Ishikawa (cell line): ENCODE results near the gene MKRN3.

Source experiments
- EGR1 ChIP-seq: IDR thresholded peaks from 2 replicates; pipeline ENCODE4 v1.6.1; 2012
- EP300 ChIP-seq: IDR thresholded peaks from 2 replicates; pipeline ENCODE4 v1.6.1; 2012; ENCODE audit warnings: borderline replicate concordance
- FOXM1 ChIP-seq: IDR thresholded peaks from 2 replicates; pipeline ENCODE4 v1.6.1; 2012; ENCODE audit warnings: low read depth, borderline replicate concordance
- NFIC ChIP-seq: IDR thresholded peaks from 2 replicates; pipeline ENCODE4 v1.6.1; 2012
- RAD21 ChIP-seq: IDR thresholded peaks from 2 replicates; pipeline ENCODE4 v1.6.1; 2012; ENCODE audit warnings: low read depth
- TCF12 ChIP-seq: IDR thresholded peaks from 2 replicates; pipeline ENCODE4 v1.6.1; 2012; ENCODE audit warnings: low read depth
- TEAD4 ChIP-seq: IDR thresholded peaks from 2 replicates; pipeline ENCODE4 v1.6.1; 2012
- YY1 ChIP-seq: IDR thresholded peaks from 2 replicates; pipeline ENCODE4 v1.6.1; 2012; ENCODE audit warnings: low read depth
- TF ChIP-seq, protein P1 (sequence below): IDR thresholded peaks from 2 replicates; pipeline ENCODE4 v1.6.1; 2012; ENCODE audit warnings: low read depth, mild to moderate bottlenecking
- TF ChIP-seq, protein P2 (sequence below): IDR thresholded peaks from 2 replicates; pipeline ENCODE4 v1.6.1; 2012

Gene MKRN3

DNA sequence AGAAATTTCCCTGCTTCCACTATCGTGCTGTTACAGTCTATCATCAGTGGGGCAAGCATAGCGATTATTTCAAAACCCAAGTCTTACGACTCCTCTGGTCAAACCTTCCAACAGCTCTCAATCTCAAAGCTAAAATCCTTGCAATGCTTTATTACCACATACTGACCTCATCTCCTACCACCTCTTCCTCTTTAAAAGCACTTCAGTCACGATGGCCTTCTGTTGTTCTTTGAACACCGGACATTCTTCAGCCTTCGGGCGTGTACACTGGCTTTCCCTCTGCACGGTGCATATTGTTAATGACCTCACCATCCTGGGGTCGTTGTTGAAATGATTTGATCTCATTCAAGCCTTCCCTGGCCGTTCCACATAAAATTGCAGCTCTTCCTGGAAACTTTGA, 51.1 kb downstream of the MKRN3 start:
- TF ChIP-seq NFIC: no peak
- no peak for TF ChIP-seq YY1
- TF ChIP-seq, protein P1, sequence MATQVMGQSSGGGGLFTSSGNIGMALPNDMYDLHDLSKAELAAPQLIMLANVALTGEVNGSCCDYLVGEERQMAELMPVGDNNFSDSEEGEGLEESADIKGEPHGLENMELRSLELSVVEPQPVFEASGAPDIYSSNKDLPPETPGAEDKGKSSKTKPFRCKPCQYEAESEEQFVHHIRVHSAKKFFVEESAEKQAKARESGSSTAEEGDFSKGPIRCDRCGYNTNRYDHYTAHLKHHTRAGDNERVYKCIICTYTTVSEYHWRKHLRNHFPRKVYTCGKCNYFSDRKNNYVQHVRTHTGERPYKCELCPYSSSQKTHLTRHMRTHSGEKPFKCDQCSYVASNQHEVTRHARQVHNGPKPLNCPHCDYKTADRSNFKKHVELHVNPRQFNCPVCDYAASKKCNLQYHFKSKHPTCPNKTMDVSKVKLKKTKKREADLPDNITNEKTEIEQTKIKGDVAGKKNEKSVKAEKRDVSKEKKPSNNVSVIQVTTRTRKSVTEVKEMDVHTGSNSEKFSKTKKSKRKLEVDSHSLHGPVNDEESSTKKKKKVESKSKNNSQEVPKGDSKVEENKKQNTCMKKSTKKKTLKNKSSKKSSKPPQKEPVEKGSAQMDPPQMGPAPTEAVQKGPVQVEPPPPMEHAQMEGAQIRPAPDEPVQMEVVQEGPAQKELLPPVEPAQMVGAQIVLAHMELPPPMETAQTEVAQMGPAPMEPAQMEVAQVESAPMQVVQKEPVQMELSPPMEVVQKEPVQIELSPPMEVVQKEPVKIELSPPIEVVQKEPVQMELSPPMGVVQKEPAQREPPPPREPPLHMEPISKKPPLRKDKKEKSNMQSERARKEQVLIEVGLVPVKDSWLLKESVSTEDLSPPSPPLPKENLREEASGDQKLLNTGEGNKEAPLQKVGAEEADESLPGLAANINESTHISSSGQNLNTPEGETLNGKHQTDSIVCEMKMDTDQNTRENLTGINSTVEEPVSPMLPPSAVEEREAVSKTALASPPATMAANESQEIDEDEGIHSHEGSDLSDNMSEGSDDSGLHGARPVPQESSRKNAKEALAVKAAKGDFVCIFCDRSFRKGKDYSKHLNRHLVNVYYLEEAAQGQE: no peak
- no peak for TF ChIP-seq EGR1
- no peak for TF ChIP-seq RAD21
- TF ChIP-seq, protein P2, sequence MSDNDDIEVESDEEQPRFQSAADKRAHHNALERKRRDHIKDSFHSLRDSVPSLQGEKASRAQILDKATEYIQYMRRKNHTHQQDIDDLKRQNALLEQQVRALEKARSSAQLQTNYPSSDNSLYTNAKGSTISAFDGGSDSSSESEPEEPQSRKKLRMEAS: no peak
- no peak for TF ChIP-seq TCF12
- TF ChIP-seq TEAD4: no peak
- no peak for TF ChIP-seq FOXM1
- no peak for TF ChIP-seq EP300
